H1 (cell line): ENCODE measurements around the gene LCN2. TPM values are rescaled to one million over a fixed set of nuclear protein-coding genes. Genes with fewer than 3 reads are reported as not detected.

Experiments
- CTCF ChIA-PET: fragments of 300-600 bp; sonication (Branson Sonifier 250); formaldehyde crosslinking; loops from one replicate; lab custom pipeline; 2021; ENCODE audit not compliant: partially characterized antibody; lab: Charles Lee
- POLR2A ChIA-PET: fragments of 300-600 bp; sonication (Branson Sonifier 250); formaldehyde crosslinking; loops from one replicate; lab custom pipeline; 2021; ENCODE audit warnings: inconsistent platforms; ENCODE audit not compliant: partially characterized antibody; lab: Charles Lee
- DNase-seq, 2 experiments: peaks; one replicate each; pipeline versions ENCODE4 v3.0.0 to v3.0.0-alpha.2; 2010 to 2022; ENCODE audit warnings: low spot score in 2 of 2, low read depth in 1 of 2, mixed read lengths in 1 of 2
- FAIRE-seq: peaks from 2 replicates; lab custom pipeline; 2011; peaks lifted over from hg19 to GRCh38; lab: Jason Lieb, UNC
- H2AFZ ChIP-seq: 2 replicates; pipeline ENCODE4 v1.8.1; 2012; ENCODE audit warnings: low read length, inconsistent platforms
- H2AK5ac ChIP-seq: 2 replicates; pipeline ENCODE4 v1.6.1; 2013; ENCODE audit warnings: low read depth, low read length
- H2BK120ac ChIP-seq: replicated peaks from 2 replicates; pipeline ENCODE3; 2013; ENCODE audit warnings: low read depth, low read length, inconsistent platforms
- H2BK12ac ChIP-seq: 2 replicates; pipeline ENCODE4 v1.6.1; 2013; ENCODE audit warnings: low read depth, low read length
- H2BK15ac ChIP-seq: 2 replicates; pipeline ENCODE4 v1.6.1; 2013; ENCODE audit warnings: low read length
- H2BK20ac ChIP-seq: 2 replicates; pipeline ENCODE4 v1.6.1; 2013; ENCODE audit warnings: low read length
- H2BK5ac ChIP-seq: 2 replicates; pipeline ENCODE4 v1.6.1; 2013; ENCODE audit warnings: low read depth, low read length
- H3K14ac ChIP-seq: 2 replicates; pipeline ENCODE4 v1.6.1; 2013; ENCODE audit warnings: inconsistent platforms; ENCODE audit not compliant: insufficient read length
- H3K18ac ChIP-seq: 2 replicates; pipeline ENCODE4 v1.6.1; 2013; ENCODE audit warnings: low read length; ENCODE audit errors: extremely low read depth
- H3K23ac ChIP-seq: 2 replicates; pipeline ENCODE4 v1.6.1; 2013; ENCODE audit warnings: inconsistent platforms; ENCODE audit not compliant: insufficient read length
- H3K23me2 ChIP-seq: 2 replicates; pipeline ENCODE4 v1.6.1; 2013; ENCODE audit warnings: low read depth, low read length
- H3K27ac ChIP-seq: 2 replicates; pipeline ENCODE4 v1.6.1; 2011; ENCODE audit warnings: low read depth, low read length, inconsistent platforms
- H3K27me3 ChIP-seq, 4 experiments: replicated peaks in 1 of 4; 1 replicate in 1 of 4; 2 replicates in 3 of 4; pipeline versions ENCODE4 v1.6.1 to v1.8.1; 2011 to 2013; ENCODE audit warnings: low read length in 3 of 4, mild to moderate bottlenecking in 3 of 4, inconsistent platforms in 2 of 4, mixed read lengths in 2 of 4, moderate library complexity in 1 of 4; ENCODE audit not compliant: control insufficient read depth in 3 of 4, insufficient read depth in 3 of 4; ENCODE audit errors: extremely low read depth in 1 of 4
- H3K36me3 ChIP-seq, 4 experiments: 2 replicates each; pipeline versions ENCODE4 v1.6.1 to v1.8.1; 2011 to 2013; ENCODE audit warnings: mild to moderate bottlenecking in 4 of 4, low read length in 3 of 4, moderate library complexity in 2 of 4, control low read depth in 1 of 4, inconsistent platforms in 1 of 4; ENCODE audit not compliant: insufficient read depth in 4 of 4, control insufficient read depth in 2 of 4
- H3K4ac ChIP-seq: replicated peaks from 2 replicates; pipeline ENCODE3; 2013; ENCODE audit warnings: low read length, low read depth, mixed read lengths, inconsistent platforms; ENCODE audit not compliant: insufficient read length
- H3K4me1 ChIP-seq, 4 experiments: replicated peaks in 1 of 4; 1 replicate in 1 of 4; 2 replicates in 3 of 4; pipeline versions ENCODE4 v1.6.1 to v1.8.1; 2011 to 2013; ENCODE audit warnings: low read length in 3 of 4, inconsistent platforms in 2 of 4, mixed read lengths in 1 of 4; ENCODE audit not compliant: insufficient read depth in 4 of 4, control insufficient read depth in 3 of 4
- H3K4me2 ChIP-seq, 2 experiments: 2 replicates each; pipeline versions ENCODE4 v1.6.1 to v1.8.1; 2011 to 2013; ENCODE audit warnings: low read depth in 2 of 2, low read length in 2 of 2, control low read depth in 1 of 2, inconsistent platforms in 1 of 2, mild to moderate bottlenecking in 1 of 2; ENCODE audit not compliant: insufficient read depth in 1 of 2
- H3K4me3 ChIP-seq, 4 experiments: fragments of 200-600, 300-600 bp in 1 of 4; sonication (generic), shearing (Covaris generic), sonication (Bioruptor Twin) in 1 of 4; 2 replicates each; pipeline versions ENCODE4 v1.5.1 to v1.8.1; 2011 to 2016; ENCODE audit warnings: low read length in 4 of 4, low read depth in 3 of 4, control low read depth in 2 of 4, inconsistent platforms in 2 of 4, mild to moderate bottlenecking in 2 of 4, mixed read lengths in 1 of 4, moderate library complexity in 1 of 4; ENCODE audit not compliant: insufficient read depth in 2 of 4; ENCODE audit errors: extremely low read depth in 1 of 4
- H3K56ac ChIP-seq: replicated peaks from 2 replicates; pipeline ENCODE3; 2013; ENCODE audit warnings: low read depth, mild to moderate bottlenecking, mixed read lengths, low read length, inconsistent platforms; ENCODE audit not compliant: insufficient read length
- H3K79me1 ChIP-seq: 2 replicates; pipeline ENCODE4 v1.6.1; 2013; ENCODE audit warnings: low read depth, low read length, control low read depth
- H3K79me2 ChIP-seq, 2 experiments: 2 replicates each; pipeline versions ENCODE4 v1.6.1 to v1.8.1; 2012 to 2013; ENCODE audit warnings: low read length in 2 of 2, mild to moderate bottlenecking in 2 of 2, inconsistent platforms in 1 of 2; ENCODE audit not compliant: insufficient read depth in 2 of 2, control insufficient read depth in 1 of 2
- H3K9ac ChIP-seq, 4 experiments: replicated peaks in 1 of 4; 1 replicate in 1 of 4; 2 replicates in 3 of 4; pipeline versions ENCODE4 v1.6.1 to v1.8.1; 2011 to 2013; ENCODE audit warnings: low read depth in 3 of 4, low read length in 3 of 4, control low read depth in 2 of 4, mild to moderate bottlenecking in 2 of 4, moderate library complexity in 2 of 4, inconsistent platforms in 1 of 4; ENCODE audit errors: extremely low read depth in 1 of 4
- H3K9me3 ChIP-seq, 2 experiments: 2 replicates each; pipeline versions ENCODE4 v1.6.1 to v1.8.1; 2012 to 2013; ENCODE audit warnings: mild to moderate bottlenecking in 2 of 2, moderate library complexity in 2 of 2, control low read depth in 1 of 2, inconsistent platforms in 1 of 2, low read depth in 1 of 2, low read length in 1 of 2, mixed read lengths in 1 of 2; ENCODE audit not compliant: insufficient read depth in 2 of 2
- H4K20me1 ChIP-seq, 2 experiments: replicated peaks in 1 of 2; 2 replicates each; pipeline versions ENCODE3 to v1.8.1; 2011 to 2013; ENCODE audit warnings: inconsistent platforms in 2 of 2, low read length in 2 of 2, mild to moderate bottlenecking in 1 of 2; ENCODE audit not compliant: insufficient read depth in 2 of 2, control insufficient read depth in 1 of 2
- H4K5ac ChIP-seq: 2 replicates; pipeline ENCODE4 v1.6.1; 2013; ENCODE audit warnings: low read length, low read depth, mixed read lengths, inconsistent platforms; ENCODE audit not compliant: insufficient read length
- H4K8ac ChIP-seq: 2 replicates; pipeline ENCODE4 v1.8.0; 2013; ENCODE audit warnings: mild to moderate bottlenecking, moderate library complexity, low read length, inconsistent platforms; ENCODE audit not compliant: insufficient read depth; ENCODE audit errors: extremely low read depth
- H4K91ac ChIP-seq: replicated peaks from 2 replicates; pipeline ENCODE3; 2013; ENCODE audit warnings: low read length, mixed read lengths, inconsistent platforms; ENCODE audit not compliant: insufficient read length
- BCL11A ChIP-seq, 2 experiments: IDR thresholded peaks; one replicate each; pipeline ENCODE4 v1.6.1; 2011; ENCODE audit warnings: low read depth in 2 of 2, low read length in 2 of 2, mild to moderate bottlenecking in 2 of 2
- TCF12 ChIP-seq: IDR thresholded peaks from 2 replicates; pipeline ENCODE4 v1.6.1; 2011; ENCODE audit warnings: low read depth, mild to moderate bottlenecking, low read length
- WGBS, 2 experiments: shearing (Covaris generic) in 1 of 2; methylation state at CpG; one replicate each; pipeline versions ENCODE4 v1.1.6 to v1.1.7; 2013 to 2015; ENCODE audit warnings: low lambda C conversion rate in 2 of 2, mixed read lengths in 2 of 2, inconsistent platforms in 1 of 2, low coverage in 1 of 2, missing lambda C conversion rate in 1 of 2; ENCODE audit not compliant: insufficient replicate concordance in 2 of 2, insufficient coverage in 1 of 2, insufficient read length in 1 of 2; ENCODE audit errors: extremely low coverage in 1 of 2, missing lambda C conversion rate in 1 of 2; 5-methylcytosine and 5-hydroxymethylcytosine counted together
- polyA plus RNA-seq, 7 experiments: library from polyadenylated mRNA; depleted of rRNA in 3 of 7; stranded (reverse) in 5 of 7; unstranded in 2 of 7; fragments of >200 nt in 5 of 7; fragments of 200-250 nt in 2 of 7; gene quantifications; 1 replicate in 5 of 7; 2 replicates in 1 of 7; 4 replicates in 1 of 7; pipeline versions ENCODE4 v1.2.1 to v1.2.3, GENCODE V29; 2011 to 2013; ENCODE audit warnings: missing spikeins in 2 of 7, mixed read lengths in 2 of 7
- total RNA-seq: library from RNA; stranded (reverse); fragmentation: NEBNext Ultra II Directional; extraction: Animal tissue kit (Norgen Biotek cat#: 25700); gene quantifications from 2 replicates; pipeline ENCODE4 v1.2.1, GENCODE V29; 2021

The LCN2 gene
- total and polyA plus RNA-seq, 2 of the 8 experiments (the other 6 are each of a cell fraction or from before 2014, with no cell fraction given) = 1.1 to 1.6 TPM

DNA sequence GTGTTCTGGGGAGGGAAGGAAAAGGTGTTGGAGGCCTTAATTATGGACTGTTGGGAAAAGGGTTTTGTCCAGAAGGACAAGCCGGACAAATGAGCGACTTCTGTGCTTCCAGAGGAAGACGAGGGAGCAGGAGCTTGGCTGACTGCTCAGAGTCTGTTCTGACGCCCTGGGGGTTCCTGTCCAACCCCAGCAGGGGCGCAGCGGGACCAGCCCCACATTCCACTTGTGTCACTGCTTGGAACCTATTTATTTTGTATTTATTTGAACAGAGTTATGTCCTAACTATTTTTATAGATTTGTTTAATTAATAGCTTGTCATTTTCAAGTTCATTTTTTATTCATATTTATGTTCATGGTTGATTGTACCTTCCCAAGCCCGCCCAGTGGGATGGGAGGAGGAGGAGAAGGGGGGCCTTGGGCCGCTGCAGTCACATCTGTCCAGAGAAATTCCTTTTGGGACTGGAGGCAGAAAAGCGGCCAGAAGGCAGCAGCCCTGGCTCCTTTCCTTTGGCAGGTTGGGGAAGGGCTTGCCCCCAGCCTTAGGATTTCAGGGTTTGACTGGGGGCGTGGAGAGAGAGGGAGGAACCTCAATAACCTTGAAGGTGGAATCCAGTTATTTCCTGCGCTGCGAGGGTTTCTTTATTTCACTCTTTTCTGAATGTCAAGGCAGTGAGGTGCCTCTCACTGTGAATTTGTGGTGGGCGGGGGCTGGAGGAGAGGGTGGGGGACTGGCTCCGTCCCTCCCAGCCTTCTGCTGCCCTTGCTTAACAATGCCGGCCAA lies 40.8 kb upstream of the LCN2 start:
- Histone ChIP-seq H3K4me1 (no peaks in the 10 kb centered on the region), H3K4me3 (no peak overlapping the region), H2AFZ (no peak overlapping the region), H3K4ac (no peak overlapping the region), H3K27ac (no peak overlapping the region), H2BK120ac (no peak overlapping the region), H3K79me1 (no peaks in the 10 kb centered on the region; the same call in 1 of the 2 replicates), H2BK5ac (no peak overlapping the region), H3K23ac (no peak overlapping the region), H3K18ac (no peak overlapping the region), H4K91ac (no peak overlapping the region), H3K4me2 (no peak overlapping the region), H3K36me3 (peaks cover 13 to 36% (median 36%) of the 10 kb centered on the region in 4 experiments), H2AK5ac (no peak overlapping the region), H2BK15ac (no peak overlapping the region), H4K20me1 (peaks cover 3 to 6% of the 10 kb centered on the region in 2 experiments), H4K5ac (no peak overlapping the region)
- POLR2A ChIA-PET = interaction anchor here (0.7 to 12.1 kb wide), 6 partner anchors 7 to 283 kb away, joined by 3 to 119 read pairs (median 19); no protein-coding TSS in a partner anchor
- no peak for DNase-seq
- no peak for FAIRE-seq
- CTCF ChIA-PET = interaction anchor here (0.8 to 2.8 kb wide), 6 partner anchors 8 to 165 kb away, joined by 3 to 22 read pairs (median 4); no protein-coding TSS in a partner anchor
- TF ChIP-seq BCL11A (IDR thresholded peaks at IDR 0.05; ENCODE audit: low read depth in 2 of 2, low read length in 2 of 2) (no peak), TCF12 (no peak)
- TF ChIP-seq, all 59 proteins: peak for 0
- no peak overlapping the region for H3K14ac ChIP-seq
- H3K23me2 ChIP-seq = no peaks in the 10 kb centered on the region
- no peak overlapping the region for H3K9ac ChIP-seq
- no peaks in the 10 kb centered on the region for H3K27me3 ChIP-seq
- no peak overlapping the region for H2BK20ac ChIP-seq
- H3K56ac ChIP-seq = no peak overlapping the region
- no peak overlapping the region for H2BK12ac ChIP-seq
- H4K8ac ChIP-seq = no peak overlapping the region
- 87% methylated on average over 13 of the region's 15 CpGs; no CpG with 5 or more reads in 1 of the 2 experiments for WGBS, 2 experiments
- no peaks in the 10 kb centered on the region for H3K79me2 ChIP-seq
- no peaks in the 10 kb centered on the region for H3K9me3 ChIP-seq
